GM12874 (cell line): ENCODE data around the gene FZD2.

Source experiments
- CTCF ChIP-seq: IDR thresholded peaks from 2 replicates; pipeline ENCODE4 v1.5.1; 2011; ENCODE audit warnings: low read depth, mild to moderate bottlenecking, control low read depth, low read length, moderate library complexity; ENCODE audit not compliant: insufficient read depth

The FZD2 gene

GRCh38 chr17:44578947-44579346 lies 21.7 kb downstream of the FZD2 start:
- TF ChIP-seq CTCF, result no peak

- TF ChIP-seq CTCF, result peak; percentile 39; the same call in 1 of the 2 replicates
Observed at GRCh38 chr17:44581868-44582267, 24.6 kb downstream of the FZD2 start.

GRCh38 chr17:44584443-44584842 lies 27.2 kb downstream of the FZD2 start:
- TF ChIP-seq CTCF, result no peak

GRCh38 chr17:44585315-44585714 lies 28.0 kb downstream of the FZD2 start:
- no peak for TF ChIP-seq CTCF

GRCh38 chr17:44587339-44587738 lies 30.1 kb downstream of the FZD2 start:
- TF ChIP-seq CTCF, result no peak

- TF ChIP-seq CTCF, result no peak
Observed at GRCh38 chr17:44589316-44590071, 32.2 kb downstream of the FZD2 start.

GRCh38 chr17:44591206-44591605 lies 33.9 kb downstream of the FZD2 start:
- TF ChIP-seq CTCF, result no peak
